ENCODE measurements around the gene KCNN2. TPM values are rescaled to one million over a fixed set of nuclear protein-coding genes. Genes with fewer than 3 reads are reported as not detected.

The KCNN2 gene
- total RNA-seq, 4 donors from 2014 or later = 0.27 to 0.34 TPM; not detected in 2

DNA sequence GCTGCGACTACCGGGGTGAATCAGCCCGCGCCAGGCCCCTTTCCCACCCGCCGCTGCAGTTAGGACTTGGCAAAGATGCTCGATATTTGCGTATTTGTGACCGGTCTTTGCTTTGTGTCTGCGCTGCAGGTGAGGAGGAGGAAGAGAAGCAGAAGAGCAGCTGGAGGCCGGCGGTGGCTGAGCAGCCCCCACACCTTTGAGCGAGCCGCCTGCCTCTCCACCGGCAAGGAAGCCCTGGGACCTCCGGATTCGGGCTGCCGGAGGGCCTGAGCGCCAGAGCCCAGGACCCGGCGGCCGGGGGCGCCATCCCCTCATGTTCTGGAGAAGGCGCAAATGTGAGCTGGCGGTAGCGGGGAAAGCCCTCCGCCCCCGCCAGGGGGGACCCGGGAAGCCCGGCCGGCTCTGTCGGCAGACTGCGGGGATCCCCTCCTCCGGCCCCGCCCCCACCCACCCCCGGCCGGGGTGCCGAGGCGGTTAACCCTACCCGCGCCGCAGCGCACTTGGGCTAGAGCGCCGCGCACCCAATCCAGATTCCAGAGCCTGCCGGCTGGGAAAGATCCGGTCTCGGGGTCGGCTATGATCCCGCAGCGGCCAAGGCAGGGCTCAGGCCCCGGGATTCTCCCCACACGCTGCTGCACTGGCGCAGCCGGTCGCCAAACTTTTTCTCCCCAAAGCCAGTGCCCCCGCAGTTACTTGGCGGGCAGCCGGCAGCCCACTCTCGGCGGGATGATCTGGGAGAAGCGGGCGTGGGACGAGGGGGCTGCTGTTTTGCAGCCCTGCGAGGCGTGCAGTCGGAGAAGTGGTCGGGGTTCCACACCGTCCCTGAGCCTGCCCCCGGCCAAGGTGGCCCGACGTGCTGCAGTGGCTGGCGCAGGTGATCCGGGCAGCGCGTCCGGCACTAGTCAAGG is 800 bp upstream of the KCNN2 start:
- no peaks in the 10 kb centered on the region for H3K36me3 ChIP-seq
- no peak for TF ChIP-seq POLR2A (IDR thresholded peaks at IDR 0.05)
- TF ChIP-seq, protein P1, sequence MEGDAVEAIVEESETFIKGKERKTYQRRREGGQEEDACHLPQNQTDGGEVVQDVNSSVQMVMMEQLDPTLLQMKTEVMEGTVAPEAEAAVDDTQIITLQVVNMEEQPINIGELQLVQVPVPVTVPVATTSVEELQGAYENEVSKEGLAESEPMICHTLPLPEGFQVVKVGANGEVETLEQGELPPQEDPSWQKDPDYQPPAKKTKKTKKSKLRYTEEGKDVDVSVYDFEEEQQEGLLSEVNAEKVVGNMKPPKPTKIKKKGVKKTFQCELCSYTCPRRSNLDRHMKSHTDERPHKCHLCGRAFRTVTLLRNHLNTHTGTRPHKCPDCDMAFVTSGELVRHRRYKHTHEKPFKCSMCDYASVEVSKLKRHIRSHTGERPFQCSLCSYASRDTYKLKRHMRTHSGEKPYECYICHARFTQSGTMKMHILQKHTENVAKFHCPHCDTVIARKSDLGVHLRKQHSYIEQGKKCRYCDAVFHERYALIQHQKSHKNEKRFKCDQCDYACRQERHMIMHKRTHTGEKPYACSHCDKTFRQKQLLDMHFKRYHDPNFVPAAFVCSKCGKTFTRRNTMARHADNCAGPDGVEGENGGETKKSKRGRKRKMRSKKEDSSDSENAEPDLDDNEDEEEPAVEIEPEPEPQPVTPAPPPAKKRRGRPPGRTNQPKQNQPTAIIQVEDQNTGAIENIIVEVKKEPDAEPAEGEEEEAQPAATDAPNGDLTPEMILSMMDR (IDR thresholded peaks at IDR 0.05) = no peak
- no peak overlapping the region for H3K27ac ChIP-seq
- peaks cover 20% of the 10 kb centered on the region for H3K27me3 ChIP-seq
- intact Hi-C loops (cut with DNase I) = no loop called here
- WGBS, 2 donors = 1 to 2% methylated on average over 16 to 19 of the region's 78 CpGs
- DNase-seq = no peak
- H3K4me3 ChIP-seq (replicated peaks in 1 of 3) = peak overlapping the region in 2 of 3 donors; percentile 15 to 25
- H3K4me1 ChIP-seq = peaks cover 16 to 29% of the 10 kb centered on the region in 2 donors
- H3K9me3 ChIP-seq = no peaks in the 10 kb centered on the region

DNA sequence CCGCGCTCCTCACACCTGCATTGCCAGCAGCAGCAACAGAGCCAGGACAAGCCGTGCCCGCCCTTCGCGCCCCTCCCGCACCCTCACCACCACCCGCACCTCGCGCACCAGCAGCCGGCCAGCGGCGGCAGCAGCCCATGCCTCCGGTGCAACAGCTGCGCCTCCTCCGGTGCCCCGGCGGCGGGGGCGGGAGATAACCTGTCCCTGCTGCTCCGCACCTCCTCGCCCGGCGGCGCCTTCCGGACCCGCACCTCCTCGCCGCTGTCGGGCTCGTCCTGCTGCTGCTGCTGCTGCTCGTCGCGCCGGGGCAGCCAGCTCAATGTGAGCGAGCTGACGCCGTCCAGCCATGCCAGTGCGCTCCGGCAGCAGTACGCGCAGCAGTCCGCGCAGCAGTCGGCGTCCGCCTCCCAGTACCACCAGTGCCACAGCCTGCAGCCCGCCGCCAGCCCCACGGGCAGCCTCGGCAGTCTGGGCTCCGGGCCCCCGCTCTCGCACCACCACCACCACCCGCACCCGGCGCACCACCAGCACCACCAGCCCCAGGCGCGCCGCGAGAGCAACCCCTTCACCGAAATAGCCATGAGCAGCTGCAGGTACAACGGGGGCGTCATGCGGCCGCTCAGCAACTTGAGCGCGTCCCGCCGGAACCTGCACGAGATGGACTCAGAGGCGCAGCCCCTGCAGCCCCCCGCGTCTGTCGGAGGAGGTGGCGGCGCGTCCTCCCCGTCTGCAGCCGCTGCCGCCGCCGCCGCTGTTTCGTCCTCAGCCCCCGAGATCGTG is 517 bp downstream of the KCNN2 start:
- 0 to 1% methylated on average over 4 to 30 of the region's 87 CpGs for WGBS, 2 donors
- Histone ChIP-seq H3K27ac (no peak overlapping the region), H3K4me1 (peaks cover 16 to 29% of the 10 kb centered on the region in 2 donors), H3K4me3 (replicated peaks in 1 of 3) (peak overlapping the region in 2 of 3 donors; percentile 15 to 25), H3K9me3 (no peaks in the 10 kb centered on the region), H3K27me3 (peaks cover 20% of the 10 kb centered on the region), H3K36me3 (no peaks in the 10 kb centered on the region)
- intact Hi-C loops (cut with DNase I) = no loop called here
- no peak for DNase-seq
- TF ChIP-seq, protein P1 (IDR thresholded peaks at IDR 0.05) = no peak
- TF ChIP-seq POLR2A (IDR thresholded peaks at IDR 0.05) = no peak

DNA sequence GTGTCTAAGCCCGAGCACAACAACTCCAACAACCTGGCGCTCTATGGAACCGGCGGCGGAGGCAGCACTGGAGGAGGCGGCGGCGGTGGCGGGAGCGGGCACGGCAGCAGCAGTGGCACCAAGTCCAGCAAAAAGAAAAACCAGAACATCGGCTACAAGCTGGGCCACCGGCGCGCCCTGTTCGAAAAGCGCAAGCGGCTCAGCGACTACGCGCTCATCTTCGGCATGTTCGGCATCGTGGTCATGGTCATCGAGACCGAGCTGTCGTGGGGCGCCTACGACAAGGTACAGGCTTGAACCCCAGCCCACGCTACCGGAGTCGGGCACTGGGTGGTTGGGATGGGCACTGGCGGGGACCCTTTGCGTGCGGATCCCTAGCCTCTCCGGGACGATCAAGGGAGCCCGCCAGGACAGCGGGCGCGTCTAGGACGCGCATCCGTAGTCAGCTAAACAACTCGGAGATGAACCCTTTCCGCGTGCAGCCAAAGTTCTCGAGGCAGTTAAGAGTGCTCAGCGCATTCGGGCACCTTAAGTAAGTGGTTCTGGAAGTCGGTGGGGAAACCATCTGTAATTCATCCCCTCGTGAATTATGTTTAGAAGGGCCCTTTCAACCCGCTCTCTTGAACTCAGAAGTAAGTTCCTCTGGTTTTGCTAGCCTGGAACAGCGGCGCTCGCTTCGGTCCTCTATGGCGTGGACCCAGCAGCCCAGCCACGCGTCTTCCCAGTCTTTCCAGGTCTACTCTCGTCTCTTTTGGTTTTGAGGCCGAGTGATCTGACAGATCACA is 1.3 kb downstream of the KCNN2 start:
- Histone ChIP-seq H3K9me3 (no peaks in the 10 kb centered on the region), H3K36me3 (no peaks in the 10 kb centered on the region), H3K27me3 (peaks cover 20% of the 10 kb centered on the region), H3K27ac (no peak overlapping the region), H3K4me1 (peaks cover 16 to 29% of the 10 kb centered on the region in 2 donors), H3K4me3 (replicated peaks in 1 of 3) (peak overlapping the region in 1 of 3 donors; percentile 25)
- DNase-seq = no peak
- intact Hi-C loops (cut with DNase I) = no loop called here
- TF ChIP-seq, protein P1 (IDR thresholded peaks at IDR 0.05) = no peak
- no peak for TF ChIP-seq POLR2A (IDR thresholded peaks at IDR 0.05)
- WGBS, 2 donors = 2 to 5% methylated on average over 29 to 38 of the region's 62 CpGs

DNA sequence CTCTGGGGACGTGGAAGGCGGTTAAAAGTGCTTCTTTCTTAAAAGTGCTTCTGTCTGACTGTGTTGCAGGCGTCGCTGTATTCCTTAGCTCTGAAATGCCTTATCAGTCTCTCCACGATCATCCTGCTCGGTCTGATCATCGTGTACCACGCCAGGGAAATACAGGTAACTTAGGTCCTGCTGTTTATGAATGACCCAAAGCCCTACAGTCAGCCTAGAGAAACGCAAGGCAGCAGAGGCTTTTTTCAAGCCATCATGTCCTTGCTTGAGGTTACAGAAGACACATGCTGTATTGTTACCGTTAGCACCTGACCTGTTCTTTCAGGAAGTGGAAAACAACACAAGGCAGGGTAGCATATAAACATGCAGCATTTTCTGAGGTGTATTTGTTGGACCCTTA is 2.0 kb downstream of the KCNN2 start:
- intact Hi-C loops (cut with DNase I) = no loop called here
- H3K4me1 ChIP-seq = peaks cover 16 to 29% of the 10 kb centered on the region in 2 donors
- TF ChIP-seq, protein P1 (IDR thresholded peaks at IDR 0.05) = no peak
- DNase-seq = no peak
- H3K9me3 ChIP-seq = no peaks in the 10 kb centered on the region
- no peak overlapping the region for H3K4me3 ChIP-seq (replicated peaks in 1 of 3)
- H3K36me3 ChIP-seq = no peaks in the 10 kb centered on the region
- peaks cover 20% of the 10 kb centered on the region for H3K27me3 ChIP-seq
- WGBS, 2 donors = 2 to 3% methylated on average over 10 of the region's 10 CpGs
- H3K27ac ChIP-seq = no peak overlapping the region
